GM19324 (cell line): ENCODE results near the gene ABCC3.
"Not testable (repeated sequence)": the region's sequence is repeated elsewhere in the genome, so short reads cannot be mapped to it uniquely, and the experiment has no call there.

Experiments used
- ATAC-seq: cut with Tn5 transposase; IDR thresholded peaks from one replicate; pipeline ENCODE4 v1.9.1; 2021; ENCODE audit warnings: mild to moderate bottlenecking, moderate library complexity; ENCODE audit not compliant: unreplicated experiment, low FRiP score

ABCC3 gene

DNA sequence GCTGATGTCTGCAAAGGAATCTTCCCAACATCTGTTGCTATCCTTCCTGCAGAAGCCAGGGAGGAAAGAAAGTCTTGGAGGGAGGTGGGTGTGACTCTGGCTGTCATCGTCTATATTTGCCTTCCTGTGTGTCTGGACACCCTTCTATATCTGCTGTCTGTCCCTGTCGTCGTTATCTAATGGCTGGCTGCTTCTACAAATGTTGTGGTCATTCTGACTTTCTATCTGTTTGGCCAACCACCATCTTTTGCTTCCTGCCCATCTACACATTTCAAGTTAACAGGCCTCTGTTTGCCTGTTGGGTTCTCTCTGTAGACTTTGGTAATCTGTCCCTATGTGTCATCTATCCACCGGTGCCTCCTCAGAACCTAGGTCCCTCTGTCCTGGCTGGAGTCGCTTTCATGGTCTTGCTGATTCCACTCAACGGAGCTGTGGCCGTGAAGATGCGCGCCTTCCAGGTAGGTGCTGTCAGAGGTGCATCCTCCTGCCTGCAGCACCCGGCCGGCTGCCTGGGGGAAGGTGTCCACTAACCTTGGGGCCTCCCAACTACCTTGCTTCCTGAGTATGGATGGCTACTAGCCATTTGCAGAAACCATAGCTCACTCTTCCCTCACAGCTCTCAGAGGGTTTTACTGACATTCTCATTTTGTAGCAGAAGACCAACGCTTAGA, 30.2 kb downstream of the ABCC3 start:
- no peak for ATAC-seq

DNA sequence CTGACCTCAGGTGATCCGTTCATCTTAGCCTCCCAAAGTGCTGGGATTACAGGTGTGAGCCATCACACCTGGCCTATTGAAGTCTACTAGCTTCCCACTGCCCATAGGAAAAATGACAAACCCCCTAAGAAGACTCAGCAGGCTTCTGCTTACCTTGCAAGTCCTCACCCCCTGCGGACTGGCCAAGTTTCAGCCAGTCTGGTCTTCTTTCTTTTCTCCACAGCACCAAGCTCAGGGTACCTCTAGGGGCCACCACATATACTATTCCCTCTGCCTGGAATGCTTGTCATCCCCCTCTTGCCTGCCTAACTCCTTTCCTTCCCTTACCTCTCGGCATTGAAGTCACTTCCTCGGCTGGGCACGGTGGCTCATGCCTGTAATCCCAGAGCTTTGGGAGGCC, 31.2 kb downstream of the ABCC3 start:
- no peak for ATAC-seq

DNA sequence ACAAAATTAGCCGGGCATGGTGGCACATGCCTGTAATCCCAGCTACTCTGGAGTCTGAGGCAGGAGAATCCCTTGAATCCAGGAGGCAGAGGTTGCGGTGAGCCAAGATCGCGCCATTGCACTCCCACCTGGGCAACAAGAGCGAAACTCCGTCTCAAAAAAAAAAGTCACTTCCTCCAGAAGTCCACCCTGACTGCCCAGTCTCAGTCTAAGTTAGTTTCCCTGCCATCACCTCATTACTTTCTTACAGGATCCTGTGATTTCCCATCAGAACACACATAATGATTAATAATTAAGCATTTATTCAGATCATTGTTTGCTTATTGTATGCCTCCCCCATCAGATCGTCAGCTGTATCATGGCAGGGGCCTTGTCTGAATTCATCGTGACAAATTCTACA, 31.6 kb downstream of the ABCC3 start:
- no peak for ATAC-seq

DNA sequence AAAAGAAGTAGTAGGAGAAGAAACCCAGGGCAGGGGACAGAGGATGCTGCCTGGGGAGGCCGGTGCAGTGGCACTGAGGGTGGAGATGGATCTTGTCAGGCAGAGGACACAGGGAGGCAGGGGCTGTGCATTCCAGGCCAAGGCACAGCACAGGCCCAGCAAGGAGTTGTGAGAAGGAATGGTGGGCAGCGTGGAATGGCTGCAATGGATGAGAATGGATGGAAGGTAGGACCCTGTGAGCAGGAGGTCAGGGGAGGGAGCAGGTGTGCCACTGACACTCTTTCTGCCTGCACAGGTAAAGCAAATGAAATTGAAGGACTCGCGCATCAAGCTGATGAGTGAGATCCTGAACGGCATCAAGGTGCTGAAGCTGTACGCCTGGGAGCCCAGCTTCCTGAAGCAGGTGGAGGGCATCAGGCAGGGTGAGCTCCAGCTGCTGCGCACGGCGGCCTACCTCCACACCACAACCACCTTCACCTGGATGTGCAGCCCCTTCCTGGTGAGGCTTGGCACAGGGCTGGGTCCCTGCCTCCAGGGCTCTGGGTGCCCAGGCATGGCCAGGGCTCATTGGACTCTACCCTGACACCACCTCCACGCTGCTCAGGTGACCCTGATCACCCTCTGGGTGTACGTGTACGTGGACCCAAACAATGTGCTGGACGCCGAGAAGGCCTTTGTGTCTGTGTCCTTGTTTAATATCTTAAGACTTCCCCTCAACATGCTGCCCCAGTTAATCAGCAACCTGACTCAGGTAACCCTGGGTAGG, 32.8 kb downstream of the ABCC3 start:
- ATAC-seq: no peak

DNA sequence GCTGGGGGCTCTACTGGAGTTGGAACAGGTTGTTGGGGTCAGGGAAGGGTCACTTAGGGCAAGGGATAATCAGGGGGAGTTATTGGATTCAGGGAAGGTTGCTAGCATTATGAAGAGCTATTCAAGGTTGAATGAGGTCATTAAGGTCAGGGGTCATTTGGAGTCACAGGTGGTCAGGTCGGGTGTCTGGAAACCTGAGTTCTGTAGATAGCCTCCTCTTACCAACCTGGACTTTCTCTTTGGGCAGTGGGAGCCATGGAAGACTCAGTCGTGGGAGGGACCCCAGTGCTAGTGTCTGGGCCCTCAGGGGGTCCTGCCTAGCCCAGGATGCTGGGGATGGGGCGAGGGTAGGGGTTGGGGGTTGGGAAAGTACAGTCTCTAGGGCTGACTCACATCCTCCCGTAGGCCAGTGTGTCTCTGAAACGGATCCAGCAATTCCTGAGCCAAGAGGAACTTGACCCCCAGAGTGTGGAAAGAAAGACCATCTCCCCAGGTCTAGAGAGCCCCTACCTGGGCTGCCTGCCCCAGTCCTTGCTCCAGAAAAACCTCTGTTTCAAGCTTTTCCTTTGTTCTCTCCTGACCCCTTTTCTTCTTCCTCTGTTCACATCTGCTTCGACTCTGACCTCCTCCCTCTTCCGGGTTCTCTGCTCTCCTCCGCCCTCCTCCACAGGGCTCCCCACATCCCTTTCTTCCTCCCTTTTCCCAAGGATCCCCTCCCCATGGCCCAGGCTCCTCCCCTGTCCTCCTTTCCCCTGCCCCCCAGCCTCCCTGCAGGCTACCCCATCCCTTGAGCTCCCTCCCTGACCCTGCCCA, 33.5 kb downstream of the ABCC3 start:
- no peak for ATAC-seq

DNA sequence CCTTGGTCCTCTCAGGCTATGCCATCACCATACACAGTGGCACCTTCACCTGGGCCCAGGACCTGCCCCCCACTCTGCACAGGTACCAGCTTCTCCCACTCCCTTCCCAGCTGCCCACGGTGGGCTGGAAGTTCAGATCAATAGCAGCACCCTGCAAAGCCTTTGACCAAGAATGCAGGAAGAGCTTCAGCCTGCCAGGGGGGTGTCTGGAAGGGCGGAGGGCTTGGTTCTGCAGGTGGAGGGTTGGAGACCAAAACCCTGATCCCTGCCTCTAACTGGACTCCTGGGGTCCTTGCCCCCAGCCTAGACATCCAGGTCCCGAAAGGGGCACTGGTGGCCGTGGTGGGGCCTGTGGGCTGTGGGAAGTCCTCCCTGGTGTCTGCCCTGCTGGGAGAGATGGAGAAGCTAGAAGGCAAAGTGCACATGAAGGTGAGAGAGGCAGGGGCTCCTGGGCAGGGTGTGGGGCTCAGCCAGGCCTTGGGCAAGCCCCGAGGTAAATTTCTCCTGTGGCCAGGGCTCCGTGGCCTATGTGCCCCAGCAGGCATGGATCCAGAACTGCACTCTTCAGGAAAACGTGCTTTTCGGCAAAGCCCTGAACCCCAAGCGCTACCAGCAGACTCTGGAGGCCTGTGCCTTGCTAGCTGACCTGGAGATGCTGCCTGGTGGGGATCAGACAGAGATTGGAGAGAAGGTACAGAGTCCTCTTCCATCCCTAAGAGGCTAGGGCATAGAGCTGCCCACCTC, 34.3 kb downstream of the ABCC3 start:
- no peak for ATAC-seq

DNA sequence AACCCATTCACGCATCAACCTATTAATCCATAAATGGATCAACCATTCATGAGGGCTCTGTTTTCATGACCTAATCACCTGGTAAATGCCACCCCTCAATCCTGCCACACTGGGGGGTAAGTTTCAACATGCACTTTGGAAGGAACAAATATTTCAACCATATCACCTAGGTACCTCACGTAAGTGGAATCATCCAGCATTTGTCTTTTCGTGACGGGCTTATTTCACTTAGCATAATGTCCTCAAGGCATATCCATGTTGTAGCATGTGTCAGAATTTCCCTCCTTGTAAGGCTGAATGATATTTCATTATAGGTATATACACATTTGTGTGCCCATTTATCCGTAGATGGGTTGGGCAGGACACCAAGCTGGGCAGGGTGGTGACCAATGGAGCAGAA, 37.4 kb downstream of the ABCC3 start:
- ATAC-seq: no peak

DNA sequence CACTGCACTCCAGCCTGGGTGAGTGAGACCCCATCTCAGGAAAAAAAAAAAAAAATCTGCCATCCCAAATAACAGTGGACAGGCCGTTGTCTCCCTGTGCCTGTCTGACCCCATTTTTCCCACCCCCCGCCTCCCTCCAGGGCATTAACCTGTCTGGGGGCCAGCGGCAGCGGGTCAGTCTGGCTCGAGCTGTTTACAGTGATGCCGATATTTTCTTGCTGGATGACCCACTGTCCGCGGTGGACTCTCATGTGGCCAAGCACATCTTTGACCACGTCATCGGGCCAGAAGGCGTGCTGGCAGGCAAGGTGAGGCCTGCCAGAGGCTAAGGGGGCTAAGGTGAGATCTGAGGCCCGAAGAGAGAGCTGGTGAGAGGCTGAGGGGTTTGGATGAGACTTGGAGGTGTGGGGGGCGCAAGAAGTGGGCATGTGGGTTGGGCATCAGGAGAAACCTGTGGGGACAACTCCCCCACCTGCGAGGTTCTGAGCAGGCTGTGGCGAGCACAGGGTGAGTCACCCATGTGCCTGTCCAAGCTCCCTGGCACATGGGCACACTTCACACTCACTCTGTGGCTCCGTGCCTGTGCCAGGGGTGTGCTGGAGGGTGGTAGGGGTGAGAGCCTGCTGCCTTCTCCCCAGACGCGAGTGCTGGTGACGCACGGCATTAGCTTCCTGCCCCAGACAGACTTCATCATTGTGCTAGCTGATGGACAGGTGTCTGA, 38.3 kb downstream of the ABCC3 start:
- ATAC-seq: no peak

DNA sequence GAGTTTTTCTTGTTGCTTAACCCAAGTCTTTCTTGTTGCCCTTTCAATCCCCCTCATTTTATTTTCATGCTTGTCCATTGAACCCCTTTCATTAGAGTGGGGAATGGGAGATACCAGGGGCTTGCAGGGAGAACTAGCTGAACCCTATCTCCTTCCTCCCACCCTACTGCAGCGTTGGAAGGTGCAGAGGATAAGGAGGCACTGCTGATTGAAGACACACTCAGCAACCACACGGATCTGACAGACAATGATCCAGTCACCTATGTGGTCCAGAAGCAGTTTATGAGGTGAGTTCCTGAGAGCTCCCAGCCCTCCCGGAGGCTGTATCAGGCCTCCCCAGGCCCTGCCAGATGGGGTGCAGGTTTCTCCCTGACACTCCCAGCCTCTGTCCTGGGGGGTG, 40.5 kb downstream of the ABCC3 start:
- ATAC-seq: no peak

DNA sequence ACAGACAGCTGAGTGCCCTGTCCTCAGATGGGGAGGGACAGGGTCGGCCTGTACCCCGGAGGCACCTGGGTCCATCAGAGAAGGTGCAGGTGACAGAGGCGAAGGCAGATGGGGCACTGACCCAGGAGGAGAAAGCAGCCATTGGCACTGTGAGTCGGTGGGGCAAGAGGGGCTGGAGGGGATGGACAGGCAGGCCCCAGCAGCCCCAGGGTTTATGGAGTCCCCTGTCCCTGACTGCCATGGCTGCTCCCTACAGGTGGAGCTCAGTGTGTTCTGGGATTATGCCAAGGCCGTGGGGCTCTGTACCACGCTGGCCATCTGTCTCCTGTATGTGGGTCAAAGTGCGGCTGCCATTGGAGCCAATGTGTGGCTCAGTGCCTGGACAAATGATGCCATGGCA, 40.9 kb downstream of the ABCC3 start:
- ATAC-seq: no peak

DNA sequence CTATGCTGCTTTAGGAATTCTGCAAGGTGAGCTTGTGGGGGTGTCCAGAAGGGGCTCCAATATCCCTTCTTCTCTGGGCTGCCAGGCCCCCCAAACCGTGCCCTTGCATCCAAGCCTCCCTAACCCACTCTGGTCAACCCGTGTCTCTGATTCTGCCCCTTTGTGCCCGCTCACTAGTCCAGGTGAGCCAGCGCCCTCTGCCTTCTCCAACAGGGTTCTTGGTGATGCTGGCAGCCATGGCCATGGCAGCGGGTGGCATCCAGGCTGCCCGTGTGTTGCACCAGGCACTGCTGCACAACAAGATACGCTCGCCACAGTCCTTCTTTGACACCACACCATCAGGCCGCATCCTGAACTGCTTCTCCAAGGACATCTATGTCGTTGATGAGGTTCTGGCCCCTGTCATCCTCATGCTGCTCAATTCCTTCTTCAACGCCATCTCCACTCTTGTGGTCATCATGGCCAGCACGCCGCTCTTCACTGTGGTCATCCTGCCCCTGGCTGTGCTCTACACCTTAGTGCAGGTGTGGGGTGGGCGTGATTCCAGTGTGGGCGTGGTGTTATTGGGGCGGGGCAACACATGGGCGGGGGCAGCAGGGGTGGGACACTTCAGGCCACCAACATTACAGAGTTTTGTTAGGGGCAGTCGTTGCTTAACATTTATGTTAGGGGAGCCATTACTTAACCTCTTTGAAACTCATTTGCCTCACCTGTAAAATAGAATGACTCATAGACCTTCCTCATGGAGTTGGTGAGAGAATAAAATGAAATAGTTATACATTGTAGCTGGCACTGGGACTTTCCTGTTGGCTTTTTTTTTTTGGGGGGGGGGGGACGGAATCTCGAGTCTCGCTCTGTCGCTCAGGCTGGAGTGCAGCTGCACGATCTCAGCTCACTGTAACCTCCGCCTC, 41.6 kb downstream of the ABCC3 start:
- no peak for ATAC-seq

DNA sequence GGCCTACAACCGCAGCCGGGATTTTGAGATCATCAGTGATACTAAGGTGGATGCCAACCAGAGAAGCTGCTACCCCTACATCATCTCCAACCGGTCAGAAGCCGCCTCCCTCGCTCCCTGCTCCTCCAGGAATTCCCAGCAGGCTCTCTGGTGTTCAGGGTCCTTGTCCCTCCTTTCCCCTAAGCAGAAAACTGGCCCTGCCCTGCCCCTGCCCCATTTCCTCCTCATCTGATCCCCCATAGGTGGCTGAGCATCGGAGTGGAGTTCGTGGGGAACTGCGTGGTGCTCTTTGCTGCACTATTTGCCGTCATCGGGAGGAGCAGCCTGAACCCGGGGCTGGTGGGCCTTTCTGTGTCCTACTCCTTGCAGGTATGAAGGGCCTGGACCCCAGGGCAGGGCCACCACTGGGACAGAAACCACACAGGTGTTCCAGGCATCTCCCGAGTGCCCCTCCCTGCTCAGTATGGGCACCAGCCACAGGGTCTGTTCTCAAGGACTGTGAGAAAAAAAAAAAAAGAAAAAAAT, 43.2 kb downstream of the ABCC3 start:
- ATAC-seq: no peak

DNA sequence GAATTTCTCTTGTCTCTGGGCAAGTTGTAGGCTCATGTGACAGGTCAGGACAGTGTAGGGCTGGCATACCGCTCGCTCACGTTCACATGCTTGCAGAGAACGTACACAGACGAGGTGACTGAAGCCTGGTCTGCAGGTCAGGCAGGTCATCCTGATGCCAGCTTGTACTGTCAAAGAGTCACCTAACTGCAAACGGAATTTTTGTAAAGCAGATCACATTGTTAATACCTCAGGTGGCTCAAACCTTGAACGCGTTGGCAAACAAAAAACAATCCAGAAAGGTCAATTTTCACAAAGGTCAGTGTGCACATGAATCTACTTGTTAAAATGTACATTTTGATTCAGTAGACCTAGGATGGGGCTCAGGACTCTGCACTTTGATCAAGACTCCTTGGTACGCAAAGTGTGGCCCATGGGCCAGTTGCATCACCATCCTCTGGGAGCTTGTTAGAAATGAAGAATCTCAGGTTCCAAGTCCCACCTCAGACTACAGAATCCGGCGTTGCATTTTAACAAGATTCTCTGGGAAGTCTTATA, 44.4 kb downstream of the ABCC3 start:
- no peak for ATAC-seq

DNA sequence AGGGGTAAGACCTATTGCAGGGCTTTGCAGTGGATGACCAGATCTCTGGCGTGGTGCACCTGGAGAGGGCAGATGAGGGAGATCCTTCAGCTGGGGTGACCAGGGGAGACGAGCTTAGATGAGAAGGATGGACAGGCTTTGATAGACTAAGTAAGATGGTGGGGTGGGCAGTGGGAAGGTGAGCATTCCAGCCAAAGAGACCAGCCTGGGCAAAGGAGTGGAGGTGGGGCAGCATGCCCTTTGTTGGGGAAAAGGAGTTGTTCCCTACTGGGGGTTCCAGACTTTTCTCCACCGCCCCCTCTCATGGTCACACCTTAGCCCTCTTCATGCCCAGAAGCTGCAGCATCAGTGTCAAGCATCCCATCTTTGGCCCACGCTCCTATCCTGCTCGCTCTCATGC, 45.4 kb downstream of the ABCC3 start:
- ATAC-seq: no peak

DNA sequence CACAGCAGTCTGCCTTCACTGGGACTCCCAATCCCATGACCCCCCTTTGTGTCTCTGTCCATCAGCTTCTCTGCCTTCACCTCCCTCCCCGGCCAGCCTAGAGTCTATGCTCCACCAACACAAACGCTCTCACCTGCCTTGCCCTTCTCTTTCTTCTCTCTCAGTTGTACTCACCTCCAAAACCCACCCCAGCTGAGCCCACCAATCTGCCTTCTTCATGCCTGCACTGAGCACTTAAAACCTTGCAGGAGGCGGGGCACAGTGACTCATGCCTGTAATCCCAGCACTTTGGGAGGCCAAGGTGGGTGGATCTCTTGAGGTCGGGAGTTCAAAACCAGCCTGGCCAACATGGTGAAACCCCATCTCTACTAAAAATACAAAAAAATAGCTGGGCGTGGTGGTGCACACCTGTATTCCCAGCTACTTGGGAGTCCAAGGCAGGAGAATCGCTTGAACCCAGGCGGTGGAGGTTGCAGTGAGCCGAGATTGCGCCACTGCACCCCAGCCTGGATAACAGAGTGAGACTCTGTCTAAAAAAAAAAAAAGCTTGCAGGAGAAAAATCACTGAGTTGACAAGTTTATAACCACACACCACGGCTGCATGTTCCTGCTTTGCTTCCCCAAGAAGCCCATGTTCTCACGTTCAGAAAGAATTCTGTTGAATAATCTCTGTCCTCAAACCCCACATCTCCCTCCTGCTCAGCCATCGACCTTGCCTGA, 46.0 kb downstream of the ABCC3 start:
- ATAC-seq: not testable (repeated sequence)

DNA sequence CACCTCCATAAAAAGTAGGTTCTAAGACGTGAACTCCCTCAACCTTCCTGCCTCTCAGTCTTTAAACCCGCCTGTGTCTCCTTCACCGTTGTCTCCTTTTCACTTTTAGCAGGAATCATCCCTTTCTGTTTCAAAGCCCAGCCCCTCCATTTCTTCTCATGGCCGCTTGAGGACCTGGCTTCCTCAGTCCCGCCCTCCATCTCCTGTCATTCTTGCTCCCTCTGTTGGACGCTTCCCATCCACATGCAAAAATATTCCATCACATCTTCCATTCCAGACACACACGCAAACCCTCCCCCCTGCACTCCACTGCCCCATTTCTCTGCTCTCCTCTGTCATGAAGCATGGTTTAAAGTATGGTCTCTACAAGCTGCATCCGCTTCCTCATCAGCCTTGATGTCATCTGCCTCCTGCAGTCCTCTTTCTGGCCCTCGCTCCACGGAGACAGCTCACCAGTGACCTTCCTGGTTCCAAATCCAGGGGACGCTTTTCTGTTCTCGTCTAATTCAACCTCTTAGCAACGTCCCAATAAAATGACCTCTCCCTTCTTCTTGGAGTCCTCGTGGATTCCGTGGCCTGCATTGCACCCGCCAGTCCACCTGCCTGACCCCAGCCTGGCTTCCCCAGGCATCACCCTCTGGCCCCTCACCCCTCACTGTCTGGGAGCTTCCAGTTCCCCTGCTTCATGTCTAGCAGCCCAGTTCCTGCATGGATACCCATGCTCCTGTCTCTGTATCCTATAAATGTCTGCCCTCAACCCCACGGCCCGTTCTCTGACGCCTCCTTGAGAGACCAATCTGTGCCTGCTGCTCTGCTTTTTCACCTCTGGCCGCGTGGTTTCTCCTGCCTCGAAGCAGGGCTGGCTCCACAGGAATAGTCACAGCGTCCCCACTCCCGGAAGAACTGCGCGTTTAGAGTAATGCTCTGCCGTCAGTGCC, 46.9 kb downstream of the ABCC3 start:
- no peak for ATAC-seq

DNA sequence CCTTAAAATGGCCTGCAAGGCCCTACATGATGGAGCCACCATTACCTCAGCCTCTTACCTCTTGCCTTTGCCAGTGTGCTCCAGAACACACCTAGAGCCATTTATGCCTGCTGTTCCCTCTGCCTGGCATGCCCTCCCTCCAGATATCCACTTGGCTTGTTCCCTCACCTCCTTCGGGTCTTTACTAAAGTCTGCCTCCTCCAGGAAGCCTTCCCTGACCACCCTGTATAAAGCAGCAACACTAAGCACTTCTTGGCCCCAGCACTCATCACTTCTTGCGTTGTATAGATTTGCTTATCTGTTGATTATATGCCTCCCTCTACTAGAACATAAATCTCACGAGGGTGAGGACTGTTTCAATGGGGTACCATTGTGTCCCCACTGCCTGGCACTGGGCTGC, 47.8 kb downstream of the ABCC3 start:
- ATAC-seq: no peak
